Stimulated activated memory B cell treated with anti-CD40 and anti-IgM and Interleukin-4, amounts not matched to agents 10 μg/mL and 1 μg/mL and 100 μg/mL, for 72 hours (primary cell): Measurements from ENCODE around the gene A1BG.
A peak's percentile ranks its signal among the peaks of the same experiment; 100 is the strongest.
"Not testable (repeated sequence)": the region's sequence is repeated elsewhere in the genome, so short reads cannot be mapped to it uniquely, and the experiment has no call there.

Experiments
- ATAC-seq: fragments of 150-1000 bp; cut with Tn5 transposase; 2 replicates; pipeline ENCODE4 v1.10.0; 2021
- H3K27ac Mint-ChIP-seq: one replicate; pipeline ENCODE4 v1.8.0; 2022; ENCODE audit warnings: mild to moderate bottlenecking, mixed read lengths
- H3K27me3 Mint-ChIP-seq: one replicate; pipeline ENCODE4 v1.8.0; 2022; ENCODE audit warnings: mixed read lengths
- H3K36me3 Mint-ChIP-seq: one replicate; pipeline ENCODE4 v1.8.0; 2022; ENCODE audit warnings: mixed read lengths
- H3K4me1 Mint-ChIP-seq: one replicate; pipeline ENCODE4 v1.8.0; 2022; ENCODE audit warnings: mixed read lengths
- H3K4me3 Mint-ChIP-seq: one replicate; pipeline ENCODE4 v1.8.0; 2022; ENCODE audit warnings: mild to moderate bottlenecking, moderate library complexity, mixed read lengths
- H3K9me3 Mint-ChIP-seq: one replicate; pipeline ENCODE4 v1.8.0; 2022; ENCODE audit warnings: mixed read lengths

Gene A1BG

DNA sequence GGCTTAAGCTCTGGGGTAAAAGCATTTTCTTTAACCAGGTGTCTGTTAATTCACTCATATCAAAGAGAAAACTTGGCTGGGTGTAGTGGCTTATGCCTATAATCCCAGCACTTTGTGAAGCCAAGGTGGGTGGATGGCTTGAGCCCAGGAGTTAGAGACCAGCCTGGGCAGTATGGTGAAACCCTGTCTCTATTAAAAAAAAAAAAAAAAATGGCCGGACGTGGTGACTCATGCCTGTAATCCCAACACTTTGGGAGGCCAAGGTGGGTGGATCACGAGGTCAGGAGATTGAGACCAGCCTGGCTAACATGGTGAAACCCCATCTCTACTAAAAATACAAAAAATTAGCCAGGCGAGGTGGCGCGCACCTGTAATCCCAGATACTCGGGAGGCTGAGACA lies 23.4 kb upstream of the A1BG start:
- H3K4me1 Mint-ChIP-seq, result peaks cover 22% of the 10 kb centered on the region
- H3K9me3 Mint-ChIP-seq, H3K27me3 Mint-ChIP-seq, H3K27ac Mint-ChIP-seq, ATAC-seq, H3K36me3 Mint-ChIP-seq, H3K4me3 Mint-ChIP-seq: not testable (repeated sequence)

DNA sequence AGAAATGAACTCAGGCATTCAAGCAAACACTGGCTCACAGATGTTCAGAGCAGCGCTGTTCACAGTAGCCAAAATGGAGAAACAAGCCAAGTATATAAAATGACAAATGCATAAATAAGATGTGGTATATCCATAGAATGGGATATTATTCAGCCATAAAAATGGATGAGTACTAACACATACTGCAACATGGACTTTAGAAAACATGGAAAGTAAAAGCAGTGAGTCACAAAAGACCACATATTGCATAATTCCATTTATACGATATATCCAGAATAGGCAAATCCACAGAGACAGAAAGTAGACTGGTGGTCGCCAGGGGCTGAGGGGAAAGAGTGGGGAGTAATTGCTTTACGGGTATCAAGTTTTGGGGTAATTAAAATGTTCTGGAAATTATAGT lies 20.9 kb upstream of the A1BG start:
- Mint-ChIP-seq H3K4me3 (no peak overlapping the region), H3K4me1 (peaks cover 9% of the 10 kb centered on the region), H3K27me3 (no peaks in the 10 kb centered on the region), H3K36me3 (peaks cover 5% of the 10 kb centered on the region), H3K9me3 (no peaks in the 10 kb centered on the region), H3K27ac (no peak overlapping the region)
- ATAC-seq, result no peak

DNA sequence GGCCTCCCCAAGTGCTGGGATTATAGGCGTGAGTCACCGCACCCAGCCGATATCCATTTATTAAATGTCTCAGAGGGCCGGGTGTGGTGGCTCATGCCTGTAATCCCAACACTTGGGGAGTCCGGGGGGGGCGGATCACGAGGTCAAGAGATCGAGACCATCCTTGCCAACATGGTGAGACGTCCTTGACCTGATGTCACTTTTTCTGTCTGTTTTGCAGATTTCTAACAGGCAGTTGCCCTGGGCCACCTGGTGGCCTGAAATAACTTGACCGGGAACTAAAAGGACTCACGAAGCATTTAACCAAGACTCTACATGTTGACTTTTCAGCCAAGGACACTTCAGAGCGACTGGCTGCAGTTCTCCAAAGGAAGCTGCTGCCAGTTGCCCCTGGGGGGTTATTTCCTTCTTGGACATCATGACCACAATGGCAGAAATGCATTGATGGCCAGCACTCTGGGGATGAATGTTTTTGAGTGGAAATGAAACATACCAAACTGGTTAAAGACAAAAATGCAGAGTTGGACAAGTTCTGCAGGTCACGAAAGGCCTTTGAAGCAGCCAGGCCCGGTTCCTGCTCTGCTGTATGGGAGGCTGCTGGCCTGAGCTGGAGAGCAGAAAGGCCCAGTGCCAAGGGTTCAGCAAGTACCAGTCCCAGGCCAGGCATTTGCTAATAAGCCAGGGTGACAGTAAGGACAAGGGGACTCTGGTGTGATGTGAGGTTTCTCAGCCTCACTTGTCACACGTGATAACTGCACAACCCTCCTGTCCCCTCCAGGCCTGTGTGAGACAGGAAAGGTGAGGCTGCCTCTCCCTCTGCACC lies 19.2 kb upstream of the A1BG start:
- Mint-ChIP-seq H3K27ac (no peak overlapping the region), H3K4me1 (no peaks in the 10 kb centered on the region)
- no peak for ATAC-seq

DNA sequence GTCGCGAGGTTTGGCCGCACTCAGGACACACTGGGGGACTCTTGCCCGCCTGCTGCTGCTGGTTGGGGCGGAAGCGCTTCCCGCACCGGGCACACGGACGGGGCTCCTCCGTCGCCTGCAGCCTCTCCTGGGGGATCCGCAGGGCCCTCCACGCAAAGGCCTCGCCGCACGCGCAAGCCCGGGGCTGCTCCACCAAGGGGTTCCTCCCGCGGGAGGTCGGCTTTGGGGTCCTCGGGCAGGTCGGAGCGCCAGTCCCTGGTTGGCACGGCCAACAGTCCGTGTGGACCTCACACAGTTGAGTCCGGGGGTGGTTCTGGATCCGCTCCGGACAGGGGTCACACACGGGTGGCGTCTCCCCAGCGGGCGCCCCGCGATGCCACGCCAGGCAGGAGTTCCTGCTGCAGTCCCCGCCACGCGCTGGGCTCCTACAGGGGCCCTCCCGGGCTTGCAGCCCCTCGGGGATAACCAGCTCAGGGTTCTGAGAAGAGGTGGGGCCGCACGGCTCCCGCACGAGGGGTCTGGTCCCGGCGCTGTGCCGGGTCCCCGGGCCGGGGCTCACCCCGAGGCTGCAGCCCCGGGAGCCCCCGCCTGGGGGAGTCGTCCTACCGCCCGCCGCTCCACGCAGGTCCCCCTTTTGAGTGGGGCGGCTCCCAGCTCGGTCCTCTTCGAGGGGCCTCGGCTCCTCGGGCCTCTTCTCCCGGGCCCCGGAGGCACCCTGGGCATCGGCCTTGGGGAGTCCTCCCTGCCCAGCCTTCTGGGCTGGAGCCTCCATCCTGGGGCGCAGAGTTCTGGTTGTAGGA lies 15.5 kb upstream of the A1BG start:
- Mint-ChIP-seq H3K9me3 (no peaks in the 10 kb centered on the region), H3K4me1 (peaks cover 6% of the 10 kb centered on the region), H3K27me3 (no peaks in the 10 kb centered on the region), H3K4me3 (no peak overlapping the region), H3K27ac (no peak overlapping the region), H3K36me3 (peaks cover 5% of the 10 kb centered on the region)
- peak; percentile 51 for ATAC-seq

More for the DNA sequence above, 19.2 kb upstream of the A1BG start:
- Mint-ChIP-seq H3K9me3 (no peaks in the 10 kb centered on the region), H3K4me3 (no peak overlapping the region), H3K36me3 (peaks cover 5% of the 10 kb centered on the region), H3K27me3 (no peaks in the 10 kb centered on the region)

DNA sequence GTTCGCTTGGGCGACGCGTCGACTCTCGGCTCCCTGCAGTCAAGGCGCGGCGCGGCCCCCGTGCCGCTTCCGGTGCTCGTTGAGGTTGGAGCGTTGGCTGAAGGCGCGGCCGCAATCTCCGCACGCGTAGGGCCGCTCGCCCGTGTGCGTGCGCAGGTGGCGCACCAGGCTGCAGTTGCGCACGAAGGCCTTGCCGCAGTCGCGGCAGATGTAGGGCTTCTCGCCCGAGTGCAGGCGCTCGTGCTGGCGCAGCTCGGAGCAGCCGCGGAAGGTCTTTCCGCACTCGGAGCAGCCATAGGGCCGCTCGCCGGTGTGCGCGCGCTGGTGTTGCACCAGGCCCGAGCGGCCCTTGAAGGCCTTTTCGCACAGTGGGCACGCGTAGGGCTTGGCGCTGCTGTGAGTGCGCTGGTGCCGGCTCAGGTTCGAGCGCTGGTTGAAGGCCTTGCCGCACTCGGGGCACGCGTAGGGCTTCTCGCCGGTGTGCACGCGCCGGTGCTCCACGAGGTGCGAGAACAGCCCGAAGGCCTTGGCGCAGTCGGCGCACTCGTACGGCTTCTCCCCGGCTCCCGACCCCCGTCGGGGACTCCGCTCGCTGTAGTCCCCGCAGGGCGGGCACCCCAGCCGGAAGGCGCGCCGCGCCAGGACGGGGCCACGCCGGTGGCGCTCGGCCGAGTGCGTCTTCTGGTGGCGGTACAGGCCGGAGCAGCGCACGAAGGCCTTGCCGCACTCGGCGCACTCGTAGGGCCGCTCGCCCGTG lies 14.6 kb upstream of the A1BG start:
- peaks cover 9% of the 10 kb centered on the region for H3K4me1 Mint-ChIP-seq
- ATAC-seq, result no peak
- H3K9me3 Mint-ChIP-seq, result no peaks in the 10 kb centered on the region
- no peaks in the 10 kb centered on the region for H3K27me3 Mint-ChIP-seq
- peaks cover 5% of the 10 kb centered on the region for H3K36me3 Mint-ChIP-seq
- no peak overlapping the region for H3K27ac Mint-ChIP-seq
- H3K4me3 Mint-ChIP-seq, result no peak overlapping the region

DNA sequence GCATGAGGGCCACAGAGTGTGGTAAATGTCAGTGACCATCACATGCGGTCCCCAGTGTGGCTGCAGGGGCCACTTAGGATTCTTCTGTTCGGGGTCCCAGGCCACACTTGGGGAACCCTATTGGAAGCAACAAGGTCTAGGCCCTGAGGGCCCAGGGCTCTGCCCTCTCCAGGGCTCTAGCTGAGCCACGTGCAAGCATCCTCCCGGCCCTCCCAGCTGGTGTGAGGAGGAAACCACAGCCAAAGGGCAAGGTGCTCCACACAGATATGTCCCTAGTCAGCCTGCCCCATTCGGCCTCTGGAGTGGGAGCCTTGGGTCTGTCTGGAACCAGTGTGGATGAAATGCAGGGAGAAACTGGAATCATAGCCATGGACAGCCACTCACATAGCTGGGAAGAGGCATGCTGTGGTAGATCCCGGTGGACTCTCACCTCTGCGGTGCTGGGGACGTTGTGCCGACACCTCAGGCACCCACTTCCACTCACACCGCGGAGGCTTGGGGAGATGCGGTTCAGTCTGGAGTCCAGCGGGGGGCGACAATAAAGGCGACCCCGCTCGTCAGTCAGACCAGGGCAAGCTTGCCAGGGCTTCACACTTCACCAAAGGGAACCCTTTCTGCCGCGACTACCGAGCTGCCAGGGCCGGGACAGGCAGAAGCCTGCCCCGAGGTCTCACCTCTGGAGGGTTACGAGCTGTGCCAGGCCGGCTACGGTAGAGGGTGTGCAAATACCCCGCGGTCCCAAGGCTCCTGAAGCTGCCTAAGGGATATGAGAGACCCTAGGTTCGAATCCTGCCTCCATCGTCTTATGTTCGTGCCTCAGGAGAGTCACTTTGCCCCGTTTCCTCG lies 13.5 kb upstream of the A1BG start:
- no peak overlapping the region for H3K4me3 Mint-ChIP-seq
- peaks cover 5% of the 10 kb centered on the region for H3K36me3 Mint-ChIP-seq
- H3K27ac Mint-ChIP-seq, result no peak overlapping the region
- H3K4me1 Mint-ChIP-seq, result peaks cover 14% of the 10 kb centered on the region
- no peaks in the 10 kb centered on the region for H3K9me3 Mint-ChIP-seq
- no peak for ATAC-seq
- H3K27me3 Mint-ChIP-seq, result no peaks in the 10 kb centered on the region

DNA sequence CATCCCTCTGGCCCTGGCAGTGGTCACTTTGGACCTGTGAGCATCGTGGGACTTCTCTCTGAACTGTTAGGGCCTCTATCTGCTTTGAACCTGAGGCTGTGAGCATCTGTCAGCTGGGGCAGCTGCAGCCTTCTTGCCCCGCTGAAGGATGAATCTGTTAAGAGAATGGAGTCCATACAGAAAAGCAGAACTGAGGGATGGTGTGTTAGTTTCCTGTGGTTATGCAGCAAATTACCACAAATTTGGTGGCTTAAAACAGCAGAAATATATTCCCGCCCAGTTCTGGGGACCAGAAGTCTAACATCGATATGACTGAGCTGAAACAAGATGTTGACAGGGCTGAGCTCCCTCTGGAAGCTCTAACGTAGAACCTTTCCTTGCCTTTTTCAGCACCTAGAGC lies 10.9 kb upstream of the A1BG start:
- H3K9me3 Mint-ChIP-seq, result no peaks in the 10 kb centered on the region
- H3K27ac Mint-ChIP-seq, result no peak overlapping the region
- H3K4me1 Mint-ChIP-seq, result peaks cover 17% of the 10 kb centered on the region
- peak overlapping the region; percentile 42 for H3K4me3 Mint-ChIP-seq
- ATAC-seq, result no peak
- no peaks in the 10 kb centered on the region for H3K36me3 Mint-ChIP-seq
- H3K27me3 Mint-ChIP-seq, result no peaks in the 10 kb centered on the region

DNA sequence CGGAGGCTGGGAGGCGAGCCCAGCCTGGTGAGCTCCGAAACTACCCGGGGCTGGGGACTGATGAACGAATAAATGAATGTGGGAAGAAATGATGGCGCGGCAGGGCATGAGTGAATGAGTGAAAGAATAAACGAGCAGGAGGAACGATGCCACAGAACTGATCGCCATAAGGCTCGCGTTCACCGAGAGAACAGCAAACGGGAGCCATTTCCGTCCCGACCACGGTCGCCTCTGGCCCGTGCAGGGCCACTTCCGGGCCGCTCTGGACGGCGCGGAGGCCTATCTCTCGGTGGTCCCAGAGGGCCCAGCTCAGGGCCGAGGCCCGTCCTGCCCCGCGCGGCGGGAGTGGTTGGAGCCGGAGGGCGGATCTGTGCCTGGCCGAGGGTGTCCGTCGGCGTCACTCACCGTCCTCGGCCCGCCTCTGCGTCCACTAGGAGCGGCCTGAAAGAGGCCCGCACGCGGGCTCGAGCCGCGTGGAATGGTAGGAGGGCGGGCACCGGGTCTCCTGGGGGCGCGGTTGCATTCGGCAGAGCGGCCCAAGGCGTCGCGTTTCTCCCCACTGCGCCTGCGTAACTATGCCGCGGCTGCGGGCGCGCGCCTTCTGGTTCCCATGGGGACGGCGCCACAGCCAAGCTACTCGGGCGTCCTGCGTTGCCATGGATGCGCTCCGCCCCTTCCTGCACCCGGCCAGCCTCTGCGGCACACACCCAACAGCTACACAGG lies 9.1 kb upstream of the A1BG start, which contains the start of gene ZNF497:
TSS of gene ZNF497 (minus strand) at position 480 of the 723 bp plus-strand sequence. CDS start 5,116 bp downstream, outside the sequence.
- peak; percentile 95 for ATAC-seq
- H3K9me3 Mint-ChIP-seq, result no peaks in the 10 kb centered on the region

DNA sequence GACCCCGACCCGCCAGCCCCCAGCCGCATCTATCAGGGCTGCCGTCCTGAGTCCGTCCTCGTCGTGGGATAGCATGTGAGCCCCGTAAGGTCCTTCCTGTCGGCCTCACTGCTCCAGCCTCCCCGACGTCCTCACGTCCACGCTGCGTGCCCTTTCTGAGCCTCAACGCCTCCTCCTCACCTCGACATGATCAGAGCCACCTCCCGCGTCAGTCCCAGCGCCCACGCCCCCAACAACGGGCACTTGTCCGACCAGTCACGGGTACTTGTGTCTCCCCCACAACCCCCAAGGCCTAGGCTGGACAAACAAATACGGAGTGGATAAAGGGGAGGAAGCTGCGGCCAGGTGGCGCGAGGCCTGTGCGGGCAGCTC lies 8.6 kb upstream of the A1BG start:
- Mint-ChIP-seq H3K27ac (peak overlapping the region; percentile 88), H3K9me3 (no peaks in the 10 kb centered on the region), H3K4me1 (peaks cover 25% of the 10 kb centered on the region), H3K36me3 (no peaks in the 10 kb centered on the region), H3K4me3 (peak overlapping the region; percentile 93), H3K27me3 (no peaks in the 10 kb centered on the region)
- ATAC-seq, result peak; percentile 51

More for the DNA sequence above, 9.1 kb upstream of the A1BG start, which contains the start of gene ZNF497:
- no peaks in the 10 kb centered on the region for H3K27me3 Mint-ChIP-seq
- no peaks in the 10 kb centered on the region for H3K36me3 Mint-ChIP-seq
- peak within 1 kb of the TSS; percentile 93 for H3K4me3 Mint-ChIP-seq
- peak within 1 kb of the TSS; percentile 88 for H3K27ac Mint-ChIP-seq
- H3K4me1 Mint-ChIP-seq, result peaks cover 23% of the 10 kb centered on the region

DNA sequence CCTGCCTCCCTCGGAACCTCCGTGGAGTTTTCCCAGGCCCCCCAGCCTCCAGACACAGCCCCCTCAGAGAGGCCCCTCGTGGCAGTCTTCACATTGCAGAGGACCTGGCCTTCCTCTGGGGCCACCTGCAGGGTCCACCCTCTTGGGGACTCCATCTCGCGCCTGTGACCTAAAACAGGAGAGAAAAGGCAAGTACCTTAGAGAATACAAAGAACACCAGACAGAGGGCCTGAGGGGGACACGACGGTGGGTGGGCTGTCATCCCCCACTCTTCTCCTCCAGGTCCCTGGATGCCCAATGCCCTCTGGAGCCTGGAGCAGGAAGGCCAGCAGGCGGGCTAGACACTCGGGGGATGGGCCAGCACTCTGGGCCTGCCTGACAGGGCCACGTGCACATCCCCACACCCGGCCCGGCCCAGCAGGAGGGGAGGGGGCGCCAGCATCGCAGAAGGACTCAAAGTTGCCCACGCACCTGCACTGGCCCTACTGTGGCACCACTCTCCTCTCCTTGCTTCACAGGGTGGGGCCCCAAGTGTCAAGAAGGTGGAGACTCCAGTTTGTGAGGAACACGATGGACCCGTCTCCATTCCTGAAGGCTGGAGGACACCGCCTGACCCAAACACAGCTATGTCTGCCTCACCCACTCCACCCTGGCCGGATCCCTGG lies 4.3 kb upstream of the A1BG start:
- ATAC-seq, result no peak
- peaks cover 25% of the 10 kb centered on the region for H3K4me1 Mint-ChIP-seq
- H3K9me3 Mint-ChIP-seq, result no peaks in the 10 kb centered on the region
- no peaks in the 10 kb centered on the region for H3K27me3 Mint-ChIP-seq
- no peak overlapping the region for H3K27ac Mint-ChIP-seq
- peak overlapping the region; percentile 38 for H3K4me3 Mint-ChIP-seq
- H3K36me3 Mint-ChIP-seq, result peaks cover under 1% of the 10 kb centered on the region

DNA sequence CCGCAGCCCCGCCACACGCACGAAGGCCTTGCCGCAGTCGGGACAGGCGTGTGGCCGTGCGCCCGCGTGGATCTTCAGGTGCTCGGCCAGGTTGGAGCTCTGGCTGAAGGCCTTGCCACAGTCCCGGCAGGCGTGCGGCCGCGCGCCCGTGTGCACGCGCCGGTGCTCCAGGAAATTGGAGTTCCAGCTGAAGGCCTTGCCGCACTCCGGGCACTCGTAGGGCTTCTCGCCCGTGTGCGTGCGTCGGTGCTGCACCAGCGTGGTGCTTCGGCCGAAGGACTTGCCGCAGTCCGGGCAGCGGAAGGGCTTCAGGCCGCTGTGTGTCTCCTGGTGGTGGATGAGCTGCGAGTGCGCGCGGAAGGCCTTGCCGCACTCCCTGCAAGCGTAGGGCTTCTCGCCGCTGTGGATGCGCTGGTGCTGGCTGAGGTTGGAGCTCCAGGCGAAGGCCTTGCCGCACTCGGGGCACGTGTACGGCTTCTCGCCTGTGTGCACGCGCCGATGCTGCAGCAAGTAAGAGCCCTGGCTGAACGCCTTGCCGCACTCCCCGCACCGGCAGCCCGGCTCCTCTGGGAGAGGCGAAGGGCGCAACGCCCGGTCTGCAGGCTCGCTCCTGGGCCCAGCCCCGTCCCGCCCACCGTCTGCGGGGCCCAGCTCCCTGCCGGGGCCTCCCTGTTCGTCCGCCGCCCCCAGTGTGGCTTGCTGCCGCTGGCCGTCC lies 3.6 kb upstream of the A1BG start:
- Mint-ChIP-seq H3K9me3 (no peaks in the 10 kb centered on the region), H3K4me3 (peak overlapping the region; percentile 68)
- ATAC-seq, result no peak

DNA sequence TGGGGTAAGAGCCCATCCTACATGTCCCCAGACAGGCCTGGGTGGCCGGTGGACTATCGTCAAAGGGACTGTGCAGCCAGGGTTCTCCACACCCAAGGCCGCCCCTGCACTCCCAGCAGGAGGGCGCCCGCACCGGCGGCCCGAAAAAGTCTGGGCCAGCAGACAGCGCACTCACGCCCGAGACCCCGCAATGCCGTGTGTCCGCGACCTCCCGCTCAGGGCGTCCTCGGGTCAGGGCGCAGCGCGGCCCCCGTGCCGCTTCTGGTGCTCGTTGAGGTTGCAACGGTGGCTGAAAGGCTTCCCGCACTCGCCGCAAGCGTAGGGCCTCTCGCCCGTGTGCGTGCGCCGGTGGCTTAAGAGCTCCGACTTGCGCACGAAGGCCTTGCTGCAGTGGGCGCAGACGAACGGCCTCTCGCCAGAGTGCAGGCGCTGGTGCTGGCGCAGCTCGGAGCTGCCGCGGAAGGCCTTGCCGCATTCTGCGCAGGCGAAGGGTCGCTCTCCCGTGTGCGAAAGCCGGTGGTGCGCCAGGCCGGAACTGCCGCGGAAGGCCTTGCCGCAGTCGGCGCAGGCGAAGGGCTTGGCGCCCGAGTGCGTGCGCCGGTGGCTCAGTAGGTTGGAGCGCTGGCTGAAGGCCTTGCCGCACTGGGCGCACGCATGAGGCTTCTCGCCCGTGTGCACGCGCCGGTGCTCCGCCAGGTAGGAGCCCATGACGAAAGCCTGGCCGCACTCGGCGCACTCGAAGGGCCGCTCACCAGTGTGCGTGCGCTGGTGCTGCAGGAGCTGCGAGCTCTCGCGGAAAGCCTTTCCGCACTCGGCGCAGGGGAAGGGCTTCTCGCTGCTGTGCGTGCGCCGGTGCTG lies 2.8 kb upstream of the A1BG start:
- H3K27me3 Mint-ChIP-seq, result no peaks in the 10 kb centered on the region
- peaks cover 16% of the 10 kb centered on the region for H3K36me3 Mint-ChIP-seq
- ATAC-seq, result peak; percentile 69
- H3K4me1 Mint-ChIP-seq, result peaks cover 30% of the 10 kb centered on the region
- peak overlapping the region; percentile 71 for H3K27ac Mint-ChIP-seq
- peak overlapping the region; percentile 68 for H3K4me3 Mint-ChIP-seq
- H3K9me3 Mint-ChIP-seq, result no peaks in the 10 kb centered on the region

More for the DNA sequence above, 3.6 kb upstream of the A1BG start:
- peaks cover 31% of the 10 kb centered on the region for H3K4me1 Mint-ChIP-seq
- H3K27me3 Mint-ChIP-seq, result no peaks in the 10 kb centered on the region
- H3K36me3 Mint-ChIP-seq, result peaks cover 8% of the 10 kb centered on the region
- peak overlapping the region; percentile 71 for H3K27ac Mint-ChIP-seq
